H9 (cell line): ENCODE data around the gene MSRB2. TPM values are rescaled to one million over a fixed set of nuclear protein-coding genes. Genes with fewer than 3 reads are reported as not detected.

Source experiments
- DNase-seq: peaks from one replicate; pipeline ENCODE4 v3.0.0-alpha.2; 2017
- H2AFZ ChIP-seq: one replicate; pipeline ENCODE4 v1.6.1; 2013; ENCODE audit warnings: mild to moderate bottlenecking, low read length, control low read depth, moderate library complexity
- H2AK5ac ChIP-seq: 2 replicates; pipeline ENCODE4 v1.6.1; 2013; ENCODE audit warnings: low read length, control low read depth, mixed read lengths; ENCODE audit not compliant: insufficient read length
- H2BK120ac ChIP-seq: one replicate; pipeline ENCODE4 v1.6.1; 2013; ENCODE audit warnings: low read depth, mild to moderate bottlenecking, low read length, control low read depth, inconsistent platforms; ENCODE audit not compliant: poor library complexity, severe bottlenecking
- H2BK12ac ChIP-seq: 2 replicates; pipeline ENCODE4 v1.6.1; 2013; ENCODE audit warnings: low read length, control low read depth, mixed read lengths, low read depth; ENCODE audit not compliant: insufficient read length
- H2BK15ac ChIP-seq: 2 replicates; pipeline ENCODE4 v1.6.1; 2013; ENCODE audit warnings: low read depth, low read length, control low read depth
- H2BK20ac ChIP-seq: one replicate; pipeline ENCODE4 v1.6.1; 2013; ENCODE audit warnings: low read depth, mild to moderate bottlenecking, low read length, control low read depth, inconsistent platforms; ENCODE audit not compliant: poor library complexity, severe bottlenecking
- H2BK5ac ChIP-seq: 2 replicates; pipeline ENCODE4 v1.6.1; 2013; ENCODE audit warnings: low read length, control low read depth, mixed read lengths; ENCODE audit not compliant: insufficient read length
- H3K14ac ChIP-seq: 2 replicates; pipeline ENCODE4 v1.6.1; 2013; ENCODE audit warnings: low read length, control low read depth; ENCODE audit not compliant: insufficient read depth
- H3K18ac ChIP-seq: 2 replicates; pipeline ENCODE4 v1.6.1; 2013; ENCODE audit warnings: low read depth, mild to moderate bottlenecking, mixed read lengths, low read length, control low read depth; ENCODE audit not compliant: insufficient read length
- H3K23ac ChIP-seq: 2 replicates; pipeline ENCODE4 v1.6.1; 2013; ENCODE audit warnings: low read length, control low read depth, mixed read lengths, low read depth; ENCODE audit not compliant: insufficient read length
- H3K23me2 ChIP-seq: 2 replicates; pipeline ENCODE4 v1.6.1; 2013; ENCODE audit warnings: low read depth, mild to moderate bottlenecking, mixed read lengths, low read length, control low read depth; ENCODE audit not compliant: insufficient read length, poor library complexity, severe bottlenecking
- H3K27ac ChIP-seq: 2 replicates; pipeline ENCODE4 v1.5.1; 2013; ENCODE audit warnings: low read length, control low read depth, mixed read lengths, low read depth; ENCODE audit not compliant: insufficient read length
- H3K27me3 ChIP-seq: 2 replicates; pipeline ENCODE4 v1.6.1; 2013; ENCODE audit warnings: low read length, control low read depth, inconsistent platforms; ENCODE audit not compliant: insufficient read depth
- H3K4ac ChIP-seq: 2 replicates; pipeline ENCODE4 v1.6.1; 2013; ENCODE audit warnings: low read depth, mild to moderate bottlenecking, control low read depth, inconsistent platforms, low read length, moderate library complexity
- H3K4me1 ChIP-seq: 2 replicates; pipeline ENCODE4 v1.6.1; 2013; ENCODE audit warnings: low read length, control low read depth, inconsistent platforms; ENCODE audit not compliant: insufficient read depth
- H3K4me2 ChIP-seq: 2 replicates; pipeline ENCODE4 v1.6.1; 2013; ENCODE audit warnings: low read length, control low read depth, mixed read lengths; ENCODE audit not compliant: insufficient read length, insufficient read depth
- H3K56ac ChIP-seq: 2 replicates; pipeline ENCODE4 v1.6.1; 2013; ENCODE audit warnings: low read depth, mild to moderate bottlenecking, mixed read lengths, low read length, control low read depth; ENCODE audit not compliant: insufficient read length
- H3K79me1 ChIP-seq: 2 replicates; pipeline ENCODE4 v1.6.1; 2013; ENCODE audit warnings: low read depth, mild to moderate bottlenecking, moderate library complexity, low read length, control low read depth, inconsistent platforms; ENCODE audit not compliant: insufficient read depth, poor library complexity, severe bottlenecking
- H3K79me2 ChIP-seq: 2 replicates; pipeline ENCODE4 v1.6.1; 2013; ENCODE audit warnings: low read length, control low read depth, inconsistent platforms; ENCODE audit not compliant: insufficient read depth
- H3K9ac ChIP-seq: 2 replicates; pipeline ENCODE4 v1.6.1; 2013; ENCODE audit warnings: low read length, control low read depth, mixed read lengths; ENCODE audit not compliant: insufficient read length; ENCODE audit errors: extremely low read depth
- H3K9me3 ChIP-seq: one replicate; pipeline ENCODE4 v1.6.1; 2013; ENCODE audit warnings: low read depth, low read length, inconsistent platforms; ENCODE audit not compliant: control insufficient read depth
- H3T11ph ChIP-seq: one replicate; pipeline ENCODE4 v1.6.1; 2013; ENCODE audit warnings: mild to moderate bottlenecking, low read length, control low read depth, inconsistent platforms
- H4K20me1 ChIP-seq: one replicate; pipeline ENCODE4 v1.6.1; 2013; ENCODE audit not compliant: control insufficient read depth, insufficient read length, insufficient read depth
- H4K5ac ChIP-seq: 2 replicates; pipeline ENCODE4 v1.6.1; 2013; ENCODE audit warnings: low read depth, mild to moderate bottlenecking, mixed read lengths, low read length, control low read depth; ENCODE audit not compliant: insufficient read length
- H4K8ac ChIP-seq: replicated peaks from 2 replicates; pipeline ENCODE4 v1.6.1; 2013; ENCODE audit warnings: low read length, control low read depth, mixed read lengths, low read depth; ENCODE audit not compliant: insufficient read length
- H4K91ac ChIP-seq: 2 replicates; pipeline ENCODE4 v1.6.1; 2013; ENCODE audit warnings: low read depth, mild to moderate bottlenecking, moderate library complexity, mixed read lengths, low read length, control low read depth; ENCODE audit not compliant: insufficient read length
- H3K27ac Mint-ChIP-seq, 3 experiments: 2 replicates in 2 of 3; 3 replicates in 1 of 3; pipeline ENCODE4 v1.8.0; 2020 to 2021; ENCODE audit warnings: mixed read lengths in 3 of 3, mild to moderate bottlenecking in 1 of 3, moderate library complexity in 1 of 3
- H3K27me3 Mint-ChIP-seq: 2 replicates; pipeline ENCODE4 v1.8.0; 2021; ENCODE audit warnings: low read depth, mild to moderate bottlenecking, moderate library complexity, mixed read lengths
- H3K36me3 Mint-ChIP-seq, 3 experiments: 2 replicates in 2 of 3; 3 replicates in 1 of 3; pipeline ENCODE4 v1.8.0; 2020 to 2021; ENCODE audit warnings: low read depth in 3 of 3, mixed read lengths in 3 of 3; ENCODE audit not compliant: insufficient read depth in 1 of 3
- H3K4me1 Mint-ChIP-seq, 2 experiments: 2 replicates each; pipeline ENCODE4 v1.8.0; 2020; ENCODE audit warnings: mixed read lengths in 2 of 2
- H3K4me3 Mint-ChIP-seq, 2 experiments: 2 replicates in 1 of 2; 3 replicates in 1 of 2; pipeline ENCODE4 v1.8.0; 2020 to 2021; ENCODE audit warnings: mild to moderate bottlenecking in 2 of 2, mixed read lengths in 2 of 2, moderate library complexity in 1 of 2
- H3K9me3 Mint-ChIP-seq, 2 experiments: 2 replicates in 1 of 2; 3 replicates in 1 of 2; pipeline ENCODE4 v1.8.0; 2020; ENCODE audit warnings: mild to moderate bottlenecking in 2 of 2, mixed read lengths in 2 of 2, moderate library complexity in 1 of 2
- CTCF ChIP-seq: fragments of 200-600 bp; sonication (generic); conservative IDR thresholded peaks from 3 replicates; pipeline ENCODE4 v1.8.0; 2021; ENCODE audit warnings: antibody characterized with exemption, mild to moderate bottlenecking
- WGBS: extraction: QIAGEN DNeasy Blood & Tissue Kit; methylation state at CpG from one replicate; pipeline ENCODE4 v1.1.7; 2013; ENCODE audit warnings: missing lambda C conversion rate, low lambda C conversion rate, mixed read lengths; ENCODE audit not compliant: insufficient read length; ENCODE audit errors: extremely low coverage; 5-methylcytosine and 5-hydroxymethylcytosine counted together
- total RNA-seq: library from RNA; stranded (reverse); gene quantifications from 2 replicates; pipeline ENCODE4 v1.2.1, GENCODE V29; 2021

The MSRB2 gene
- total RNA-seq, 1 experiment from 2014 or later, result 18.0 TPM

GRCh38 chr10:23158370-23158769 lies 63.0 kb downstream of the MSRB2 start:
- Histone ChIP-seq H3K27me3 (no peaks in the 10 kb centered on the region; the same call in 1 of the 2 replicates), H3K79me2 (no peaks in the 10 kb centered on the region), H3K56ac (no peak overlapping the region), H3K27ac (no peak overlapping the region), H3K4me1 (no peaks in the 10 kb centered on the region), H2BK20ac (no peak overlapping the region), H3K4ac (no peak overlapping the region), H2BK15ac (no peak overlapping the region), H3K4me2 (peak overlapping the region; percentile 36), H4K91ac (no peak overlapping the region), H3K9me3 (no peaks in the 10 kb centered on the region), H2AFZ (no peak overlapping the region), H2BK120ac (no peak overlapping the region), H4K5ac (no peak overlapping the region), H2BK12ac (no peak overlapping the region), H2BK5ac (no peak overlapping the region), H3K9ac (no peak overlapping the region), H3T11ph (no peak overlapping the region), H2AK5ac (no peak overlapping the region), H3K14ac (no peak overlapping the region), H3K79me1 (no peaks in the 10 kb centered on the region), H4K20me1 (no peaks in the 10 kb centered on the region), H3K23me2 (no peaks in the 10 kb centered on the region), H4K8ac (no peak overlapping the region), H3K18ac (no peak overlapping the region), H3K23ac (no peak overlapping the region)
- peak; percentile 51 for DNase-seq
- peak overlapping the region in 1 of 2 experiments; percentile 31; a peak in 3 of 5 replicates for H3K4me3 Mint-ChIP-seq
- no CpG with 5 or more reads among the region's 5 CpGs for WGBS
- peaks cover 67% of the 10 kb centered on the region for H3K27me3 Mint-ChIP-seq
- peak; percentile 86 for TF ChIP-seq CTCF
- no peaks in the 10 kb centered on the region for H3K36me3 Mint-ChIP-seq
- no peaks in the 10 kb centered on the region for H3K9me3 Mint-ChIP-seq
- H3K27ac Mint-ChIP-seq, result no peak overlapping the region; a peak in 1 of 7 replicates
- H3K4me1 Mint-ChIP-seq, result peaks cover 8 to 9% of the 10 kb centered on the region in 2 experiments; a peak in 2 of 4 replicates
